ENCODE data around the gene ANKRD10. TPM values are rescaled to one million over a fixed set of nuclear protein-coding genes. Genes with fewer than 3 reads are reported as not detected.

ANKRD10 gene
- total and polyA plus RNA-seq, 5 donors from 2014 or later: 66.5 to 139 (median 77.9) TPM

DNA sequence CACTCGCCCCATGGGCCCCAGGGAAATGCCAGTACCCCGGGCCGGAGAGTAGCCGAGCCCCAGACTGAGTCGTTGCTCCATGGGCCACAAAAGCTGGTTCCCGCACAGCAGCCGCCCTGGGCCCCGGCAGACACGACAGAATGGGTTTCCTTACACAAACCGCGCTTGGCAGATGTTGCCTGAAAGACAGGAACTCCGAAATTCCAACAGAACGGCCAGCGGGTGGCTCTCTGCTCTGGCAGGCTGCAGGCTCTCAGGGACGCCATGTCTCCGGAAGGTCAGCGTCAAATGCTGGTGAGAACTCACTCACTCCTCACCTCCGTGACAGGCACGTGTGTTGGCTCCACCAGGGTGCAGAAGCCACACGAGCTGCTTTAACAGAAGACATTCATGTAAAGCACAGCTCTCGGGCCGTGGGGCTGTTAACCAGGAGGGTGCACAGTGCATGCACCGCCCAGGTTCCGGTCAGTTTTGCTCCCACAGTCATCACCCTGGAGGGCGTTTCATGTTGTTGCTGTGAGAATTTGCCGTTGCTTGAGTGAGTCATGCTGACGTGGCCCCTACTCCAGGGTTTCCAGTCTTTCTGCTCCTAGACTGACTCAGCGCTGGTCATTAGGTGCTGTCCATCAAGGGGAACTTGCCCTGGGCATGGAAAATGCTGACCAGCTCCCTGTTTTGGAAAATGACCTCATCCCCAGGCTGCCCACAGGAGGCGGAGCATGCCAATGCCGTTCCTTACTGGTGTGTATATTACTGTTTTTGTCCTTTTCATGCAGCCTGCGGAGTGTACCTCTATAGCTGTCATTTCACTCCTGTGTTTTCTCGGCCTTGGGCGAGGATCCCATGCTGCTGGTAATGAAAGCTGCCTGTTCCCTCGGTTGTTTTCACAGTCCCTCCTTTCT is 44.8 kb downstream of the ANKRD10 start:
- no peak for DNase-seq
- Mint-ChIP-seq H3K4me1 (peaks cover 4 to 13% (median 8%) of the 10 kb centered on the region in 4 donors), H3K4me3 (peak overlapping the region in 1 of 4 donors; percentile 46), H3K36me3 (no peaks in the 10 kb centered on the region), H3K9me3 (peaks cover 0 to 3% (median 1%) of the 10 kb centered on the region in 7 donors), H3K27me3 (peaks cover 53% of the 10 kb centered on the region), H3K27ac (peak overlapping the region in 1 of 3 donors; percentile 64)
- Histone ChIP-seq H3K27me3 (ENCODE audit: control insufficient read depth, insufficient read depth, low read length) (peaks cover 16% of the 10 kb centered on the region), H3K36me3 (ENCODE audit: control insufficient read depth, insufficient read depth, low read length) (no peaks in the 10 kb centered on the region), H3K4me3 (ENCODE audit: low read depth, low read length) (no peak overlapping the region), H3K4me1 (ENCODE audit: control insufficient read depth, insufficient read depth, low read length, poor library complexity, severe bottlenecking) (peaks cover 18% of the 10 kb centered on the region), H3K9me3 (ENCODE audit: control insufficient read depth in 2 of 2, low read length in 2 of 2) (no peaks in the 10 kb centered on the region), H3K27ac (ENCODE audit: insufficient read depth, low read length, poor library complexity, severe bottlenecking) (no peak overlapping the region)
- ATAC-seq (ENCODE audit: low read depth in 2 of 2): no peak

DNA sequence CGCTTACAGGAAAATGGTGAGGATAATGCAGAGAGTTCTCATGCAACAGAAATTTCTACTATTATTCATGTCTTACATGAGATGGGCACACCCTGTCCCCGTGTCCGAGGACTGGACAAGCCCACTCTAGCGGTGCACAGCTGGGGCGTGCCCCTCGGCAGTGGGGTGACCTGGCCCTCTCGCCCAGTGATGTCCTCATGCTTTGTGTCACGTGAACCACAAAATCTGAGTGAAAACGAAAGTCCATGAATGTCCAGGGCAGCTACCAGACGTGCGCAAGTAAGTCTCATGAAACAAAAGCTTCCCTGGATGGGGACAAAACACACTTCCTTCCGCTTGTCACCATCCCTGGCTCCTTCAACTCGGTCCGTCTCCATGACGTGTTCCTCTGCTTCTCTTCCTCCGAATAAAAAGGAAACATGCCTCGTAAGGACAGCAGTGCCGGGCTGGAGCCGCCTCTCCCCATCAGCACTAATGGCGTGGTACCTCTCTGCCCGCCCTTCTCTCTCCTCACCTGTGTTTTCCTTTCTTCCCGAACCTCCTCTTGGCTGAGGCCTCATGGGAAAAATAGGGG is 45.6 kb downstream of the ANKRD10 start:
- H3K27ac ChIP-seq (ENCODE audit: insufficient read depth, low read length, poor library complexity, severe bottlenecking): no peak overlapping the region
- H3K36me3 ChIP-seq (ENCODE audit: control insufficient read depth, insufficient read depth, low read length): no peaks in the 10 kb centered on the region
- H3K27ac Mint-ChIP-seq: no peak overlapping the region
- peaks cover 0 to 3% (median 0%) of the 10 kb centered on the region in 7 donors for H3K9me3 Mint-ChIP-seq
- no peak for DNase-seq
- H3K9me3 ChIP-seq (ENCODE audit: control insufficient read depth in 2 of 2, low read length in 2 of 2): no peaks in the 10 kb centered on the region
- H3K27me3 ChIP-seq (ENCODE audit: control insufficient read depth, insufficient read depth, low read length): peaks cover 16% of the 10 kb centered on the region
- no peak overlapping the region for H3K4me3 ChIP-seq (ENCODE audit: low read depth, low read length)
- no peak for ATAC-seq (ENCODE audit: low read depth in 2 of 2)
- H3K36me3 Mint-ChIP-seq: no peaks in the 10 kb centered on the region
- H3K27me3 Mint-ChIP-seq: peaks cover 56% of the 10 kb centered on the region
- peaks cover 13% of the 10 kb centered on the region for H3K4me1 ChIP-seq (ENCODE audit: control insufficient read depth, insufficient read depth, low read length, poor library complexity, severe bottlenecking)
- peaks cover 0 to 9% (median 4%) of the 10 kb centered on the region in 4 donors for H3K4me1 Mint-ChIP-seq
- H3K4me3 Mint-ChIP-seq: peak overlapping the region in 1 of 4 donors; percentile 46

DNA sequence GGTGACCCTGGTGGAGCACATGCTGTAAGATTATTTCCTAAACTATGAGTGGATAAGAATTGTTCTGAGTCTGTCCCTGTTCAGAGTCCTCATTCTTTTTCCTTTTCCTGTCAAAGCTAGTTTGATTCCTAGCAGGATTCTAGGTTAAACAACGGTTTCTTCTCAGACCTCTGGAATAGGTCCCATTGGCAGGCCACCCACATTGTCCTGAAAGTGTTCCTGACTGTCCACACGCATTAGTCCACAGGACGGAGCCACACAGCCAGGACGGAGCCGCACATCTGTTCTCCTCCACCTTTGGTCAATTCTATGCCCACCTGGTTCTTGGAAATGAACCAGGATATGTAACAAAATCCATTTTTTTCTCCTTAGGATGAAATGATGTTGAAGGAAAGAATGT is 46.1 kb downstream of the ANKRD10 start:
- H3K9me3 ChIP-seq (ENCODE audit: control insufficient read depth in 2 of 2, low read length in 2 of 2): no peaks in the 10 kb centered on the region
- Mint-ChIP-seq H3K27ac (no peak overlapping the region), H3K4me1 (peaks cover 0 to 9% (median 4%) of the 10 kb centered on the region in 4 donors), H3K27me3 (peaks cover 60% of the 10 kb centered on the region), H3K4me3 (no peak overlapping the region), H3K36me3 (no peaks in the 10 kb centered on the region), H3K9me3 (peaks cover 0 to 3% (median 0%) of the 10 kb centered on the region in 7 donors)
- H3K4me1 ChIP-seq (ENCODE audit: control insufficient read depth, insufficient read depth, low read length, poor library complexity, severe bottlenecking): peaks cover 9% of the 10 kb centered on the region
- H3K4me3 ChIP-seq (ENCODE audit: low read depth, low read length): no peak overlapping the region
- DNase-seq (no peak), ATAC-seq (ENCODE audit: low read depth in 2 of 2) (no peak)
- H3K36me3 ChIP-seq (ENCODE audit: control insufficient read depth, insufficient read depth, low read length): no peaks in the 10 kb centered on the region
- H3K27me3 ChIP-seq (ENCODE audit: control insufficient read depth, insufficient read depth, low read length): peaks cover 11% of the 10 kb centered on the region
- no peak overlapping the region for H3K27ac ChIP-seq (ENCODE audit: insufficient read depth, low read length, poor library complexity, severe bottlenecking)

- Histone ChIP-seq H3K27ac (ENCODE audit: insufficient read depth, low read length, poor library complexity, severe bottlenecking) (no peak overlapping the region), H3K9me3 (ENCODE audit: control insufficient read depth in 2 of 2, low read length in 2 of 2) (no peaks in the 10 kb centered on the region), H3K27me3 (ENCODE audit: control insufficient read depth, insufficient read depth, low read length) (peaks cover 9% of the 10 kb centered on the region), H3K4me3 (ENCODE audit: low read depth, low read length) (no peak overlapping the region), H3K36me3 (ENCODE audit: control insufficient read depth, insufficient read depth, low read length) (no peaks in the 10 kb centered on the region), H3K4me1 (ENCODE audit: control insufficient read depth, insufficient read depth, low read length, poor library complexity, severe bottlenecking) (peaks cover 9% of the 10 kb centered on the region)
- Mint-ChIP-seq H3K4me1 (peaks cover 0 to 9% (median 4%) of the 10 kb centered on the region in 4 donors), H3K9me3 (peaks cover 0 to 3% (median 0%) of the 10 kb centered on the region in 7 donors), H3K27ac (no peak overlapping the region), H3K27me3 (peaks cover 60% of the 10 kb centered on the region), H3K4me3 (no peak overlapping the region), H3K36me3 (no peaks in the 10 kb centered on the region)
- ATAC-seq (ENCODE audit: low read depth in 2 of 2) (no peak), DNase-seq (no peak)
Observed at GRCh38 chr13:110867380-110867779, 47.5 kb downstream of the ANKRD10 start.

DNA sequence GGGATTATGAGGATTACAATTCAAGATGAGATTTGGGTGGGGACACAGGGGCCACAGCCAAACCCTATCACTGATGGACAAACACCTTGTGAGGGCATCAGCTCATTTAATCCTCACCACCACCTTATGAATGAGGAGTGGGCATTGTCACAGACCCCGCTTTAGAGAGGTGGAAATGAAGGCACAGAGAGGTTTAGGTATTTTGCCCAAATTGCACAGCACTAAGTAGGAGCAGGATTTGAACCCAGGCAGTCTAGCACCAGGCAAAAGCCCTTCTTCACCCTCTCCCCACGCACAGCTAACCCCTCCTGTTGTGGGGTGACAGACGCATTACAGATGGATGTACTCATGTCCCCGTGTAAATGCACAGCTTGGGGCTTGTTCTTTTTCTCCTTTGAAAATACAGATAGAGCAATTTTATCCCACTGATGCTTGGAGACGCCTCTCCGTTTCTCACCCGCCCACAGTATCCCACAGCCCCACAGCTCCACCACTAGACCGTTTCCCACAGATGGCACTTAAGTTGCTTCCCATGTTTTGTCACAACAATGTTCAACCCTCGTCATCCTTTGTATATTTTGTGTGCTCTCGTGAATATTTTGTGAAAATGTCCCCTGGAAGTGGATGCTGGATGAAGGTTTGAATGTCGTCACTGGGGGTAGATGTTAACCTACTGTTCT is 48.2 kb downstream of the ANKRD10 start:
- H3K36me3 Mint-ChIP-seq: no peaks in the 10 kb centered on the region
- H3K4me1 Mint-ChIP-seq: peaks cover 0 to 9% (median 4%) of the 10 kb centered on the region in 4 donors
- H3K27me3 Mint-ChIP-seq: peaks cover 58% of the 10 kb centered on the region

DNA sequence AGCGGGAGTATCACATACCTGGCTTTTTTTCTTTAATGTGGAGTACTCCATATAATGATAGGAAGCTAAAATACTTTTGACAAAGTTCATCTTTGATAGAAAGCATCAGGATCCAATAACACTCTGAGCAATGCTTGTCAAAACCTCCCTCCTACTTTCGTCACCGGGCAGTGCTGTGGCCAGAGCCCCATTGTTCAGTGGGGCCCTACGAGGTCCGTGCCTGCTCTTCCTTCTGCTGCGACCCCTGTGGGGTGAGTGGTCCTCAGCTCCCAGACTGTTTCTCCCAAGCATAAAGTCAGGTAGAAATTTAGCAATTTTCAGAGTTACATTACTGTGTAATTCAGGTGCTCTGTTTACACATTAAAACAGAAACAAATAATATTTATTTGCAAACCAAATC is 51.2 kb downstream of the ANKRD10 start:
- peaks cover 34% of the 10 kb centered on the region for H3K27me3 Mint-ChIP-seq
- DNase-seq (no peak), ATAC-seq (ENCODE audit: low read depth in 2 of 2) (no peak)
- H3K4me1 ChIP-seq (ENCODE audit: control insufficient read depth, insufficient read depth, low read length, poor library complexity, severe bottlenecking): no peaks in the 10 kb centered on the region
- H3K4me3 ChIP-seq (ENCODE audit: low read depth, low read length): no peak overlapping the region
- H3K36me3 Mint-ChIP-seq: no peaks in the 10 kb centered on the region
- H3K4me3 Mint-ChIP-seq: no peak overlapping the region
- peaks cover 0 to 3% (median 0%) of the 10 kb centered on the region in 7 donors for H3K9me3 Mint-ChIP-seq
- H3K27me3 ChIP-seq (ENCODE audit: control insufficient read depth, insufficient read depth, low read length): peaks cover 3% of the 10 kb centered on the region
- no peak overlapping the region for H3K27ac ChIP-seq (ENCODE audit: insufficient read depth, low read length, poor library complexity, severe bottlenecking)
- no peaks in the 10 kb centered on the region for H3K36me3 ChIP-seq (ENCODE audit: control insufficient read depth, insufficient read depth, low read length)
- peaks cover 0 to 2% (median 0%) of the 10 kb centered on the region in 4 donors for H3K4me1 Mint-ChIP-seq
- H3K9me3 ChIP-seq (ENCODE audit: control insufficient read depth in 2 of 2, low read length in 2 of 2): no peaks in the 10 kb centered on the region
- no peak overlapping the region for H3K27ac Mint-ChIP-seq

More for the DNA sequence above, 48.2 kb downstream of the ANKRD10 start:
- peaks cover 9% of the 10 kb centered on the region for H3K4me1 ChIP-seq (ENCODE audit: control insufficient read depth, insufficient read depth, low read length, poor library complexity, severe bottlenecking)
- no peak for DNase-seq
- no peak for ATAC-seq (ENCODE audit: low read depth in 2 of 2)
- no peak overlapping the region for H3K27ac Mint-ChIP-seq
- no peaks in the 10 kb centered on the region for H3K9me3 ChIP-seq (ENCODE audit: control insufficient read depth in 2 of 2, low read length in 2 of 2)
- no peak overlapping the region for H3K4me3 Mint-ChIP-seq
- H3K9me3 Mint-ChIP-seq: peaks cover 0 to 3% (median 0%) of the 10 kb centered on the region in 7 donors
- H3K4me3 ChIP-seq (ENCODE audit: low read depth, low read length): no peak overlapping the region
- H3K27ac ChIP-seq (ENCODE audit: insufficient read depth, low read length, poor library complexity, severe bottlenecking): no peak overlapping the region
- no peaks in the 10 kb centered on the region for H3K36me3 ChIP-seq (ENCODE audit: control insufficient read depth, insufficient read depth, low read length)
- H3K27me3 ChIP-seq (ENCODE audit: control insufficient read depth, insufficient read depth, low read length): peaks cover 9% of the 10 kb centered on the region

DNA sequence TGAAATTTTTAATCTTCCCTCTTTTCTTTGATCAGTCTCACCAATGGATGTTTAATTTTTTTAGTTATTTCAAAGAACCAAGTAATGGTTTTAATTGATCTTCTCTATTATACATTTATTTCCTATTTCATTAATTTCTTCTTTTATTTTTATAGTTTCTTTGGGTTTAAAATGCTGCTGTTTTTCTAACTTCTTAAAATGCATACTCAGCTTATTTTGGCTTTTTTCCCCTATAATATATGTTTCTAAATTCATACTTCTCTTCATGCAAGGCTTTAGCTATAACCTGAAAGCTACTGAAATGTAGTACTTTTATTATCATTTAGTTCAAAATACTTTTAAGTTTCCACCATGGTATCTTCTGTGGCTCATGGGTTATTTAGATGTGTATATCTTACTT is 53.9 kb downstream of the ANKRD10 start:
- peaks cover 0 to 6% of the 10 kb centered on the region in 2 experiments for H3K9me3 ChIP-seq (ENCODE audit: control insufficient read depth in 2 of 2, low read length in 2 of 2)
- H3K4me1 ChIP-seq (ENCODE audit: control insufficient read depth, insufficient read depth, low read length, poor library complexity, severe bottlenecking): no peaks in the 10 kb centered on the region
- ATAC-seq (ENCODE audit: low read depth in 2 of 2): no peak
- H3K4me3 ChIP-seq (ENCODE audit: low read depth, low read length): no peak overlapping the region
- no peaks in the 10 kb centered on the region for H3K4me1 Mint-ChIP-seq
- H3K9me3 Mint-ChIP-seq: peaks cover 0 to 9% (median 2%) of the 10 kb centered on the region in 7 donors
- H3K27me3 Mint-ChIP-seq: peaks cover 15% of the 10 kb centered on the region
- no peaks in the 10 kb centered on the region for H3K36me3 ChIP-seq (ENCODE audit: control insufficient read depth, insufficient read depth, low read length)
- H3K27me3 ChIP-seq (ENCODE audit: control insufficient read depth, insufficient read depth, low read length): peaks cover 1% of the 10 kb centered on the region
- DNase-seq: no peak
- H3K27ac Mint-ChIP-seq: no peak overlapping the region
- no peaks in the 10 kb centered on the region for H3K36me3 Mint-ChIP-seq
- H3K27ac ChIP-seq (ENCODE audit: insufficient read depth, low read length, poor library complexity, severe bottlenecking): no peak overlapping the region
- no peak overlapping the region for H3K4me3 Mint-ChIP-seq

All from CD4-positive, CD25-positive, alpha-beta regulatory T cell (primary cell).